Inferior parietal cortex (tissue), 1 donor: ENCODE results near the gene RRP8.

Experiments used
- DNase-seq: peaks from one replicate; pipeline ENCODE4 v3.0.0-alpha.2; 2016; ENCODE audit errors: extremely low spot score

RRP8 gene

DNA sequence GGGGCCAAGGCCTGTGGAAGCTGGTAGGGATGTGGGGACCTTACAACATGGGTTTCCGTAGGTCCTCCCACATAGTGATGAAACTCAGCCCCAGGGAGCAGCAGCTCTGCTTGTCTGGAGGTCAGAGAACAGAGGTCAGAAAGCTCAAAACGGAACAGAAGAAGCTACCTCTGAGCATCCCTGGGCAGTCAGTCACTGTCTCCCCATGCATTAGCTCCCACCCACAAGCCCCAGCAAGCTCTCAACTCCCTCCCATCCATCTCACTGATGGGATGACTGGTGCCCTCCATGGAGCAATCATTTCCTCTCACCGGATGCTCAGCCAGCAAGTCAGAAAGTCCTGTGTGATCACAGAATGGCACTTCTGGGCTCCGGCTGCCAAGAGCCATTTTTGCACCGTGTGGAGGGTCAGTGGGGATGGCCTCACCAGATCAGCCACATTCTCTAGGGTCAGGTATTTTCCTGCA is 13.9 kb upstream of the RRP8 start:
- no peak for DNase-seq

DNA sequence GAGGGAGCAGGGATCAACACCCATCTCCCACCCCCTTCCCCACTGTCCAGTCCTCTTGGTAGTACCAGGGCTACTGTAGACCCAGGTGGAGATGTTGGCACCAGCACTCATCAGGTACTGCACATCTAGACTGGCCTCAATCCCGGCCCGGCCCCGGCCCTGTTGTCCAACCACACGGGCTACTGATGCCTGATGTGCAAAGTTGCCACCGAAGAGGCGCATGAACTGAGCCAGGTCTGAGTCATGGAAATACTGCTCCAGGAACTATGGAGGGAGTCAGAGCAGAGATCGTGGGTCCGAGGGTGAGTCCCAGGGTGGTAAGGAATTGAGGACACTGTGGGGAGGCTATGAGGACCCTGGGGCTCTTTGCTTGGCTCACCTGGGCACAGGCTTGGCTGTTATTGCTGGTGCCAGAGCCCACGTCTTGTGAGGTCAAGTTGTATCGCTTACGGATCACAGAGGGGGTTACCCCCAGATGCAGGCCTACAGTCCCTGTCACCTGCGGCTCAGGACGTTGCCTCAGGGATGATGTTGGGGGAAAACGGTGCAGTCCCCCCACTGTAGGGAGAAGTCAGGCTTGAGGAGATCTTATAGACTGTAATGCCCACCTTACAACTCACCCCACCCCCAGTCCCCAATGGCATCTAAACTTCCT is 13.3 kb upstream of the RRP8 start:
- DNase-seq: no peak

DNA sequence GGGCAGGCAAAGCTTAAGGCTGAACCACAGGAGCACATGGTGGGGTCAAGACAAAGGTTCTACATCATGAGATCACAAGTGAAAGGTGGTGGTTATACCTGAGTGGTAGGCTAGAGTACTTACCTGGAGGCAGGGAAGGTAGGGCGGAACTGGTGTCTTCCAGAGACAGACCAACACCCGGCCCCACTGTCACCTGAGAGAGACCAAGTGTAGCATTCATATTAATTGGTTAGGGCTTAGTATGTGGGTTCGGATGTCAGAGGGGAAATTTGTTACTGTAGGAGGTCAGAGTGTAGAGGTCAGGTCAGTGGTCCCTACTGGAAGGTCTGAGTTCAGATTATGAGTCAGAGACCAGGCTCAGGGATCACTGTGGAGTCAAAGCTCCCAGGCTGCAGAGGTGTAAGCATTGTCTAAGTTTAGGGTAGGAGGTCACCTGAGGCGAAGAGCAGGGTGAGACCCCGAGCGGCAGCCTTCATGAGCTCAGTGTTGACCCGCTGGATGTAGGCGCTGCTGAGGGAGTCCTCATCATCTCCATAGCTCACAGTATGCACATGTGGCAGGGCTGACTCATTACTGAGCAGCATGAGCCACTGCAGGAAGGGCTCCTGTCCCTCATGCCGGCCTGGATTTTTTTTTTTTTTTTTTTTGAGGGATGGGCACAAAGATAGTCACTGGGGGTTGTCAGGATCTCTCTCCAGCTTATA is 12.6 kb upstream of the RRP8 start:
- no peak for DNase-seq

DNA sequence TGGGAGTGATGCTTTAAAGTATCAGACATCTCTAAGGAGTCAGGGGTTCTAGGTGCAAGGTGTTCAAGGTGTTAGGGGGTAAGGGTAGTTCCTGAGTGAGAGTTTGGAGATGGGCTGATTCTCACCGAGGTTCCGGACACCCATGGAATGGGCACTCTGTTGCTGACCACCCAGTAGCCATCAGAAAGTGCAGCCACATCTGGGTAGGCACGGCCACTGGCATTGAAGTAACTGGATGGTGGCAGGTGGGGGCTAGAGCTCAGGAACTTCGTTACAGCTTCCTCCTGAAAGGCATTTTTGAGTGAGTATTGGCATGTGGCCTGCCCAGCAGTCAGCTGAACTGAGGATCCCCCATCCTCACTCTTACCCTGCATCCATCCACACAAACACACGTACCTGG is 11.6 kb upstream of the RRP8 start:
- no peak for DNase-seq

DNA sequence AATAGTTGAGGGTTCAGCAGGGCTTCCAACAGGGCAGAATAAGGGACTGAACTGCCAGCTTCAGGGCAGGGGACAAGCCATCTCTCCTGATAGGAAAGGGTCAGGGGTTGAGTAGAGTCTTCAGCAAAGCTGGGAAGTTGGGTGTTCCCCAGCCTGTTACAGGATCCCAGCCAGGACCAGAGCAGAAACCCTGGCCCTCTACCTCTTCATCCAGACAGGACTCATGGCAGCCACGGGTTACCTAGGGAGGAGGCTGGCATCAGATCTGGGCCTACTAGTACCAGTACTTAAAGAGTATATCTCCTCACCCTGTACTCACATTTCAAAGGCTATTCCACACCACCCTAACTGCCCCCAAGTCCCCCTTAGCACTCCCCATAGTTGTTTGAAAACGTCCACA is 11.0 kb upstream of the RRP8 start:
- DNase-seq: no peak

DNA sequence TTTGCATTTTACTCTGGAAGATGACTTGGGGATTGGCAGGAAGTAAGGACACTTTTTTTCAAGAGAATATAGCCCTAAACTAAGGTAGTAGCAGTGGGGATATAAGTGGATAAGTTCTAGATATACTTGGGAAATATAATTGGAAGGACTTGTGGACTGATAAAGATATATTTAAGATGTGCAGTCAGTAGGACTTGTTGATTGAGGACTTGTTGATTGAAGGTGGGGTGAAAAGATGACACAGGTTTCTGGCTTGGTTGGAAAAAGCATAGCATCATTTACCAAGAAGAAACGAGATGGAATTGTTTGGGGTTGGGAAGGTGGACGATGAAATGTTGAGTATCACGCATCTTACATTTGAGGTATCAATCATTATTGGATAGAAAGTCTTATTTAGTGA is 10.1 kb upstream of the RRP8 start:
- DNase-seq: no peak

DNA sequence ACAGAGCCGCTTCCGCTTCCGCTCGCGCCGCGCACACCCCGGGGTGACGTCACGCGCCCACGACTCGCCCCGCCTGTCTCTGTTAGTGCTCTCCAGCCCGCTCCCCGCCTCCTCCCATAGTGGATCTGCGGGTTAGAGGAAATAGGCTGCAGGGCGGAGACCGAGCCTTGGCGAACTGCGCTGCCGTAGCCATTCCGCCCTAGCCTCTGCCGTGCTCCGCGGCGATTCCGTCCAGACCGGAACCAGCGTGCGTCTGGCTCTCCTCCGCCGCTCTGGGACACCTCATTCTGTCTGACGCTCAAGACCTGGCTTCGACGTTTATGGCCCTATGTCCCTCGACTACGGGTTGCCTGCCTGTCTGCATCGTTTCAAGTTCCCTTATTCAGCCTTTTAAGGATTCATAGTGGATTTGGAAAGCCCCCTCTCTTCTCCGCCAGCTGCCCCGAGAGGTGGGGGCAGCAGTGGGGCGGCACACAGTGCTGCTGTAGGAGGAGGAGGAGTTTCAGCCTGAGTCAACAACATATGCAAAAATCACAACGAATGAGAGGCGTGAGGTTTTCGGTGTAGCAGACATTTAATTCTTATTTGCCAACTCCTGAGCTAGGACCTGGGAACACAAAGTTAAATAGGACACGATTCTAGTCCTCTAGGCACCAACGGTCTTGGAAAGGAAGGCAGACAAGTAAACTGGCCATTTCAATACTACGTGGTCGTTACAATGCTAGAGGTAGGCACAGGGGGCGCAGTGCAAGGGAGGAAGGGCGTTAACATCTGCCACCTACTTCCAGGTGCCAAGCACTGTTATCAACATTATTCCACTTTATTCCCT is 9.0 kb upstream of the RRP8 start, which contains the start of gene TAF10:
TAF10 (minus strand) TSS at position 4 of the 829 bp plus-strand sequence. CDS start 27 bp downstream, outside the sequence.
- peak; percentile 94 for DNase-seq

DNA sequence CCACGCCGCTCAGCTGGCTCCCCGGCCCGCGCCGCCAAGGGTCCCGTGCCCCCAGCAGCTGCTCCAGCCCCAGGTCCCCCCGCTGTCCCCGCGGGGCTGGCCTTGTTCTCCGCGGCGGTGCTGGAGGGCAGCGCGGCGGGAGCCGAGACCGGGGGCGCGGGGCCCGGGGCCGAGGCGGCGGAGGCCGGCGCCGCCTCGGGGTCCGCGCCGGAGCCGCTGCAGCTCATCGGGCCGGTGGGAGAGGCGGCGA is 8.5 kb upstream of the RRP8 start:
- no peak for DNase-seq

DNA sequence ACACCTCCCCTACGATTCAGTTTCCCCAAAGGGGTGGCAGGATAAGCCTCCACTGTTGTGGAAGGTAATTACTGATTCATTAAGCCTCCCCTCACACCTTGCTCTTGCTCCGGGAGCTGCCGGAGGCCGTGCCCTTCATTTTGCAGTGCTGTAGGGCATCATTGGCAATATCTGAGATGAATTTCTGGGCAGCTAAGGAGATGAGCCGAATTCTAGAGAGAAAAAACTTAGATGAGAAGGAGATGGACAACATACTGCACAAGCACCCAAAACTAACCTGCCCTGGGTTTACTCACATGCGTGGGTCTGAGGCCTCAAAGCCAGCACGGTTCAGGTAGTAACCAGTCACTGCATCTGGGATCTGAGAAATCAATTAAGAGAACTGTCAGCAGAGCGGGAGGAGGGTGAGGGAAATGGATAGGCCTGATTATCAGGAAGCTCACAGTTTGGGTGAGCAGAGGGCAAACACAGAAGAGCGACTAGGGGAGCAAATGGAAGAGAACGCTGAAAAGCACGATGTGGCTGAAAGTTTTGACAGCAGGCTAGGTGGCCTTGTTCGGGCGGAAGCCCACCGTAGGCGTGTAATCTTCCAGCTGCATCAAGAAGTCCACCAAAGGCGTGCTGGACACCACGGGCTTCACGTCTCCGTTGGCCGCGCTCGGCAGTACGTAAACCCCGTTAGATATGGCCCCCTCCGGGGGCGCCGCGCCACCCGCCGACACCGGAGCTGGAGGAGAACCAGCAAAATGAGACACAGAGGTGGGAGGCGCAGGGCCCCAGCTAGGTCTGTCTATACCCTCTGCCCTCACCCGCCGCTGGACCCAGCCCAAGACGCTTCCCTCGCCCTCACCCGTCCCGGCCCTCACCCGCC is 7.9 kb upstream of the RRP8 start:
- no peak for DNase-seq

DNA sequence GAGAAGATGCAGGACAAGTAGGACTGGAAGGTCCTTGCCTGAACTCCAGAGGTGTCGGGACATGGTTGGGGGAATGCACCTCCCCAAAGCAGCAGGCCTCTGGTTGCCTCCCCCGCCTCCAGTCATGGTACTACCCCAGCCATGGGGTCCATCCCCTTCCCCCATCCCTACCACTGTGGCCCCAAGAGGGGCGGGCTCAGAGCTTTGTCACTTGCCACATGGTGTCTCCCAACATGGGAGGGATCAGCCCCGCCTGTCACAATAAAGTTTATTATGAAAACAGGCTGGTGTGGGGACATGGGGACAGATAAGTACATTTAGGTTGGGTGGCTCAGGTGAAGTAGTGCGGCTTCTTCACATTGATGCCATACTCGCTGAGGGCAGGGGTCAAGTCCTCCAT is 7.2 kb upstream of the RRP8 start:
- no peak for DNase-seq

DNA sequence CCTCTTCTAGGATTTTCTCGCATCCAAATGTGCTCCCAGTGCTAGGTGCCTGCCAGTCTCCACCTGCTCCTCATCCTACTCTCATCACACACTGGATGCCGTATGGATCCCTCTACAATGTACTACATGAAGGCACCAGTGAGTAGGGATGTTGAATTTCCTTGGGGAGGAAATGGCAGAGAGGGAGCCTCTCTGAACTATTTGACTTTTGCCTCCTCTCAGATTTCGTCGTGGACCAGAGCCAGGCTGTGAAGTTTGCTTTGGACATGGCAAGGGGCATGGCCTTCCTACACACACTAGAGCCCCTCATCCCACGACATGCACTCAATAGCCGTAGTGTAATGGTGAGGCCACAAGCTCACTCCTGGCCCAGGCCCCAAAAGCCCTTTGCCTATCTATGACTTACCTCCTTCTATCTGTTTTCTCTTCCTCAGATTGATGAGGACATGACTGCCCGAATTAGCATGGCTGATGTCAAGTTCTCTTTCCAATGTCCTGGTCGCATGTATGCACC is 6.1 kb upstream of the RRP8 start:
- no peak for DNase-seq

DNA sequence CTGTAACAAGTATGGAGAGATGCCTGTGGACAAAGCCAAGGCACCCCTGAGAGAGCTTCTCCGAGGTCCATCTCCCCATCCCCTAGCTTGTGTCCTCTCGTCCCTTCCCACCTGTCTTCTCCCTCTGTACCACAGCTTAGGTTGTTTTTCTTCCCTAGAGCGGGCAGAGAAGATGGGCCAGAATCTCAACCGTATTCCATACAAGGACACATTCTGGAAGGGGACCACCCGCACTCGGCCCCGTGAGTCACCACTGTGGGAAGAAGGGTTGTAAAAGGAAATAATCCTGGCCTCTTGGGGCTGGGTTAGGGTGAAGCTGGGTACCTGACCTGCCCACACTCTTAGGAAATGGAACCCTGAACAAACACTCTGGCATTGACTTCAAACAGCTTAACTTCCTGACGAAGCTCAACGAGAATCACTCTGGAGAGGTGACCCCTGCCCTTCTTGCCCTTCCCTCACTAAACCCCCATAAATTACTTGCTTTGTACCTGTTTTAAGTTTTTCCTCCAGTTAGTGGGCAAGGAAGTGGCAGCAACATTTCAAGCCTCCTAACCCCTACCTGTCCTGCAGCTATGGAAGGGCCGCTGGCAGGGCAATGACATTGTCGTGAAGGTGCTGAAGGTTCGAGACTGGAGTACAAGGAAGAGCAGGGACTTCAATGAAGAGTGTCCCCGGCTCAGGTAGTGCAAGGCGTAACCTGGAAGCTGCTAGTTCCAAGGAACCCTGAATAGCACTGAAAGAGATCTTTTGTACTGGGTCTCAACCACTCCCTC is 5.5 kb upstream of the RRP8 start:
- no peak for DNase-seq

DNA sequence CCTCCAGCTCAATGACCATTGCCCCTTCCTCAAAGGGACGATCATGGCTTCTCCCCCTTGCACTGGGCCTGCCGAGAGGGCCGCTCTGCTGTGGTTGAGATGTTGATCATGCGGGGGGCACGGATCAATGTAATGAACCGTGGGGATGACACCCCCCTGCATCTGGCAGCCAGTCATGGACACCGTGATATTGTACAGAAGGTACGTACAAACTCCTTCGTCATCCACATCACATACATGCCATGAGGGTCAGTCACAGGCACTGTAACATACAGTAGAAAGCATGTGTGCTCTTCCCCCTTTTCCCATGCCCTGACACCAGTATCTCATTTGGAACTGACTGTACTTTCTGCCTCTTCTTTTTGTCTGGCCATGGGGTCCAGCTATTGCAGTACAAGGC is 4.6 kb upstream of the RRP8 start:
- DNase-seq: no peak

DNA sequence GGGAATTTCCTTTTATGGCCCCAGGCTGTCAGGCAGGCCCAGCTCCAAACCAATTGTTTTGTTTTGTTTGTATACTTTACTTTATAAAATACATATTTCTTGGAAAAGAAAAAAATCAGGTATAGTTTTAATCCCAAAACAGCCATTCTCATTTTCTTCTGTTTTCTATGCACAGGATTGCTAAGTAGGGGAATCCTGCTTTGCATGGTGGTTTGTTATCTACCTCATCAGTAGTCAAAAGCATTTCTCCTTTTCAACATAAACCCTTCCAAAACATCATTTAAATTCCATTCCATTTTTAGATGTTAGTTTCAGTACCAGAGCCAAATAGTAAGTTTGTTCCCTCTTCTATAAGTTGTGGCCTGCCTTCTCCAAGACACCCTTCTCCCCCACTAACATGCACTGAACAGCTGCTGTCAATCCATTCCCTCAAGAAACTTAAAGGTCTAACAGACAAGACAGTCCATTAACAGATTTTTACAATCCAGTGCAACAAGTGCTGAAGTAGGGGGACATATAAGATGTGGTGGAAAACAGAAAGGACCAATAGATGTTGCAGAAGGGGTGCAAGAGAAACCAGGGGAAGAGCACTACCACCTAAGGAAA is 3.9 kb upstream of the RRP8 start:
- no peak for DNase-seq

DNA sequence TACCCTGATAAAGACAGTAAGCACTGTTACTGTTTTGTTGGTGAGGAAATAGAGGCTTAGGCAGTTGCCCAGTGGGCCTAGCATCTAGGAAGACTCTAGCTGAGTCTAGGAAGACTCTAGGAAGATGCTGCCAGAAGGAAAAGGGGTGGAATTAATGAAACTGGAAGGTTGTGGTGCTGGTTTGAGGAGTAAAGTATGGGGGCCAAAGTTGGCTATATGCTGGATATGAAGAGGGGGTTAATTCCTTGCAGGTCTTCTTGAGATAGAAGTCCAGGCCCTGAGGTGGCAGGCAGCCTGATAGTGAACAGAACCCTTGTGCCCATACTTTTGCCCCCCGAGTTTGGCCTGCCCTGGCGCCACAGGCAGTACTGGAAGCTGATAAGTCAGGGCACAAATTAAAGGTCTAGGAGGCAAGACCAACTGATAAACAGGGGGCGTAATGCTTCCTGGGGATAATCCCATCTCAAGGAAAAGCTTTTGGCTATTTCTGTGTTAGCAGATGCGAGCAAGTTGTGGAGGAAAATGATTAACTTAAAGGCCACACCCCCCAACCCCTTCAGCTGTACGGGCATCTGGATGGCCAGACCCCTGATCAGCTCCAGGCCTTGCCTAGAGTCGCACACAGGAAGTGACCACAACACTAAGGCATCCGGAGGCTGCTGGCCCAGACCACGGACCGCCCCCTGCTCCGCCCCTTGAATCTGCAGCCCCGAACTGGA is 3.2 kb upstream of the RRP8 start:
- DNase-seq: peak; percentile 69

DNA sequence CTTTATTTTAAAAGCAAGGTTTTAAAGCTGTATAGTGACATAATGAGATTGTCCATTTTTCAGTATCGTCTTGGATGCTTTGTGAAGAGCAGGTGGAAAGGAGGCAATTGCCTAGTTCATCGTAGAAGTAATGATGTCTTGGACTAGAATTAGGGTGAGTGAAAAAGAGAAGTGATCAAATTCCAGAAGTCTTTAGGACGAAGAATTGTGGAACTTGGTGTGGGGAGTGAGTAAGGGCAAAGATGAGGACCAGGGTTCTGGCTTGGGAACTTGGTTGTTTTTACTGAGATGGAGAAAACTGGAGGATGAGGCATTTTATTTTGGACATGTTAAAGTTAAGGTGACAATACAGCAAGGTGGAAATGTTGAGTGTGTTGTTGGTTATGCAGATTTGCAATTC is 1.4 kb upstream of the RRP8 start:
- DNase-seq: no peak

DNA sequence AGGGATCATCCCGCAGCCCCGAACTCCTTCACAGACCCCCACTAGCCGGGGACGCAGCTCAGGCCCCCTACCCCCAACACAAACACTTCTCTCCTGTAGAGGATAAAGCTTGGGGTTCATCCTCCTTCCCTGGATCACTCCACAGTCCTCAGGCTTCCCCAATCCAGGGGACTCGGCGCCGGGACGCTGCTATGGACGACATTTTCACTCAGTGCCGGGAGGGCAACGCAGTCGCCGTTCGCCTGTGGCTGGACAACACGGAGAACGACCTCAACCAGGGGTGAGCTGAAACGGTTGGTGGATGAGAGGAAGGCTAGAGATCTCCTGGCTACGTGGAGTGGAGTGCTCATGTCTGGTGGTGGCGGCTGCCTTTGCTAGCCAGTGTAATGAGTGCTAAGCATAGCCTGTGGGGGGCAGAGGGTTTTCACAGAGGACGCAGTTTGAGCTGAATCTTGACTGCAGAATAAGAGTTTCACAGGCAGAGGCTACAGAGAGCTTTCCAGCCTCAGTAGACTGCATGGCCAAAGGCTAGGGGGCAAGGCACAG is 738 bp upstream of the RRP8 start:
- DNase-seq: peak; percentile 62

DNA sequence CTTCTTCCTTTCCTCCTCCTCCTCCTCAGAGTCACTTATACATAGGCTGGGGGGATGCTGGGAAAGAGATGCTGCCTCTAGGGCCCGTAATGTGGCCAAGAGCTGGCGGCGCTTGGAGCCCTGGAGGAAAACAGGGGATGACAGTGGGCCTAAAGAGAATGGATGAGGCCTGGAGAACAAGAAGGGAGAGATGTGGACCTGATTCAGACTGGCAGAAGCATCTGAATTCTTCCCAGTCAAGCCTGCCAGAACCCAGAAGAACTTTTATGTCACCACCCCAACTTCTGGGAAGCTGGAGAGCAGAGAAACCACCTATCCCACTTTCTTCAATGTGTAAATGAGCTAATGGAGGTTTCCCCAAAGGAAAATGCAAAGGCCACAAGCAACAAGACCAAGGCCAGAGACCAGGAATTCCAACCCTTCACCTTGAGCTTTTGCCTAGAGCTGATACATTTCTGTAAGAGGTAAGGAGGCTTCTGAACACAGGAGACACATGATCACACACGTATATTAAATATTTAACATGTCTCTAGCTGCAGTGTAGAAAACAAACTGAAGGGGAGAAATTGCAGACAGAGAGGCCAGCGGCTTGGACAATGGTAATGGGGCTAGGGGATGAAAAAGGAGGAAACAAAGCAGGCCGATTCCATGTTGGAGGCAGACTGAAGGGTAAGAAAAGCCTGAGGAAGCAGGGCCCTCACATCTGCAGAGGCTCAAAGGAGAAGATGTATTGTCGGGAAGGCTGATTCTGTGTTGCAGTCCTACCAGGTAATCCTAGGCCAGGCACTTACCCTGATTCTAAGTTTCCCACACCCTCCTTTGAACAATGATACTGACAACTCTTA is 1.1 kb downstream of the RRP8 start:
- no peak for DNase-seq

DNA sequence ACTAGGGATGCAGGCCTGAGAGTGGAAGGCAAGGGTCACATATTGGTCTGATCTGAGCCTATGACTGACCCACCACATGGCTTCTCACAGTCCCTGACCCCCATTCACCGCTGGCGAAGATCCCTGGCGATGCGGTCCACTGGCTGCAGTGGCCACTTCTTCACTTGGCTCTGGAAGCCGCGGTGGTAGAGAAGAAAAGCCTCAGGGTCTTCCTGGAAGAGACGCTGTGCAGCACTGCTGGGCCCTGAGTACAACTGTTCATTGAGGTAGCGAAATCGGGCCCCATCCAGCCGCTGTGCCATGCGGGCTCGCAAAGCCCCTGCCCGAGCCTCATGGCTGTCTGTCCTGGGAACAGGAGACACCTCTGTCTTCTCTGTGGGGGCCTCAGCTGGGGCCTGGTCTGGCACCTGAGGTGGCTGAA is 2.4 kb downstream of the RRP8 start:
- DNase-seq: no peak
